Limb (tissue), 2 donors: ENCODE results near the gene TTC13.

Experiments
- DNase-seq, 2 donors: peaks; one replicate each; pipeline ENCODE4 v3.0.0-alpha.2; 2016; ENCODE audit errors: extremely low spot score in 2 of 2

Gene TTC13

GRCh38 chr1:230907472-230908205, 71.0 kb downstream of the TTC13 start:
- DNase-seq, result no peak

- no peak for DNase-seq
Observed at GRCh38 chr1:230906226-230906625, 72.4 kb downstream of the TTC13 start.

GRCh38 chr1:230905733-230906132, 72.9 kb downstream of the TTC13 start:
- no peak for DNase-seq

GRCh38 chr1:230902349-230902923, 76.2 kb downstream of the TTC13 start:
- no peak for DNase-seq

- DNase-seq, result no peak
Observed at GRCh38 chr1:230901671-230902070, 77.0 kb downstream of the TTC13 start.

- DNase-seq, result no peak
Observed at GRCh38 chr1:230900984-230901383, 77.7 kb downstream of the TTC13 start.

GRCh38 chr1:230899841-230900251, 78.8 kb downstream of the TTC13 start:
- DNase-seq, result no peak

GRCh38 chr1:230898748-230899147, 79.9 kb downstream of the TTC13 start:
- no peak for DNase-seq

- no peak for DNase-seq
Observed at GRCh38 chr1:230898144-230898543, 80.5 kb downstream of the TTC13 start.

- DNase-seq, result peak in 1 of 2 donors; percentile 60
Observed at GRCh38 chr1:230896779-230897178, 81.9 kb downstream of the TTC13 start.

GRCh38 chr1:230895452-230895851, 83.2 kb downstream of the TTC13 start:
- no peak for DNase-seq

- no peak for DNase-seq
Observed at GRCh38 chr1:230894664-230895063, 84.0 kb downstream of the TTC13 start.

GRCh38 chr1:230894032-230894431, 84.6 kb downstream of the TTC13 start:
- DNase-seq, result no peak

GRCh38 chr1:230892018-230892491, 86.6 kb downstream of the TTC13 start:
- DNase-seq, result no peak

GRCh38 chr1:230891413-230891812, 87.2 kb downstream of the TTC13 start:
- no peak for DNase-seq

- no peak for DNase-seq
Observed at GRCh38 chr1:230884646-230885045, 94.0 kb downstream of the TTC13 start.

- no peak for DNase-seq
Observed at GRCh38 chr1:230883967-230884366, 94.7 kb downstream of the TTC13 start.

GRCh38 chr1:230879778-230880177, 98.9 kb downstream of the TTC13 start:
- no peak for DNase-seq

- DNase-seq, result peak in 1 of 2 donors; percentile 74
Observed at GRCh38 chr1:230878591-230878990, 100.1 kb downstream of the TTC13 start.

GRCh38 chr1:230877924-230878590, 100.6 kb downstream of the TTC13 start:
- DNase-seq, result no peak

GRCh38 chr1:230877146-230877923, 101.3 kb downstream of the TTC13 start:
- DNase-seq, result no peak

- no peak for DNase-seq
Observed at GRCh38 chr1:230876660-230877059, 102.0 kb downstream of the TTC13 start.
